Esophagus muscularis mucosa (tissue), 4 donors: ENCODE data around the gene LTBR. TPM values are rescaled to one million over a fixed set of nuclear protein-coding genes. Genes with fewer than 3 reads are reported as not detected.

Source experiments
- DNase-seq: peaks from one replicate; pipeline ENCODE4 v3.0.0-alpha.2; 2017; ENCODE audit errors: extremely low spot score
- H3K27ac ChIP-seq, 4 donors: fragments of 200-600 bp; sonication (generic); replicated peaks in 1 of 4; 1 replicate in 3 of 4; 2 replicates in 1 of 4; pipeline ENCODE4 v1.5.1; 2016 to 2019; ENCODE audit warnings: mild to moderate bottlenecking in 1 of 4
- H3K27me3 ChIP-seq, 4 donors: fragments of 200-600 bp; sonication (generic); one replicate each; pipeline versions ENCODE4 v1.5.1 to v1.6.0; 2016 to 2019
- H3K36me3 ChIP-seq, 4 donors: fragments of 200-600 bp; sonication (generic); one replicate each; pipeline ENCODE4 v1.5.1; 2016 to 2019
- H3K4me1 ChIP-seq, 4 donors: fragments of 200-600 bp; sonication (generic); one replicate each; pipeline ENCODE4 v1.5.1; 2016 to 2019
- H3K4me3 ChIP-seq, 4 donors: fragments of 200-600 bp; sonication (generic); 1 replicate in 2 of 4; 2 replicates in 2 of 4; pipeline ENCODE4 v1.5.1; 2016 to 2019; ENCODE audit warnings: mild to moderate bottlenecking in 4 of 4, moderate library complexity in 1 of 4
- H3K9me3 ChIP-seq, 4 donors: fragments of 200-600 bp; sonication (generic); 1 replicate in 3 of 4; 2 replicates in 1 of 4; pipeline ENCODE4 v1.5.1; 2016 to 2019
- EP300 ChIP-seq: sonication (generic); formaldehyde crosslinking; IDR thresholded peaks from one replicate; pipeline ENCODE4 v1.6.1; 2017; ENCODE audit warnings: antibody characterized with exemption
- POLR2A ChIP-seq: fragments of 450-650 bp; IDR thresholded peaks from one replicate; pipeline ENCODE4 v1.6.1; 2017; ENCODE audit warnings: antibody characterized with exemption, moderate library complexity, mild to moderate bottlenecking, low read depth
- POLR2AphosphoS5 ChIP-seq, 2 donors: sonication (generic); formaldehyde crosslinking; IDR thresholded peaks; one replicate each; pipeline ENCODE4 v1.6.1; 2017; ENCODE audit warnings: antibody characterized with exemption in 2 of 2
- WGBS: methylation state at CpG from one replicate; pipeline ENCODE4 v1.1.5; 2018; 5-methylcytosine and 5-hydroxymethylcytosine counted together
- intact Hi-C: fragments of 100-400 bp; cut with DNase I; formaldehyde crosslinking; loops from one replicate; pipeline ENCODE4 v1.15.1; 2023
- total RNA-seq, 4 donors: library from RNA; depleted of rRNA; stranded (reverse); fragments of >200 nt; gene quantifications; one replicate each; pipeline versions ENCODE4 v1.1.0 to v1.2.1, GENCODE V29; 2016
- TF ChIP-seq, protein P1 (sequence below), 3 experiments: fragments of 200-600 bp in 2 of 3; fragments of 450-650 bp in 1 of 3; sonication (generic) in 2 of 3; IDR thresholded peaks; one replicate each; pipeline ENCODE4 v1.5.1; 2017 to 2019; ENCODE audit warnings: antibody characterized with exemption in 3 of 3, mild to moderate bottlenecking in 2 of 3, moderate library complexity in 1 of 3

The LTBR gene
- total RNA-seq, 4 donors from 2014 or later: 117 to 144 (median 137) TPM

DNA sequence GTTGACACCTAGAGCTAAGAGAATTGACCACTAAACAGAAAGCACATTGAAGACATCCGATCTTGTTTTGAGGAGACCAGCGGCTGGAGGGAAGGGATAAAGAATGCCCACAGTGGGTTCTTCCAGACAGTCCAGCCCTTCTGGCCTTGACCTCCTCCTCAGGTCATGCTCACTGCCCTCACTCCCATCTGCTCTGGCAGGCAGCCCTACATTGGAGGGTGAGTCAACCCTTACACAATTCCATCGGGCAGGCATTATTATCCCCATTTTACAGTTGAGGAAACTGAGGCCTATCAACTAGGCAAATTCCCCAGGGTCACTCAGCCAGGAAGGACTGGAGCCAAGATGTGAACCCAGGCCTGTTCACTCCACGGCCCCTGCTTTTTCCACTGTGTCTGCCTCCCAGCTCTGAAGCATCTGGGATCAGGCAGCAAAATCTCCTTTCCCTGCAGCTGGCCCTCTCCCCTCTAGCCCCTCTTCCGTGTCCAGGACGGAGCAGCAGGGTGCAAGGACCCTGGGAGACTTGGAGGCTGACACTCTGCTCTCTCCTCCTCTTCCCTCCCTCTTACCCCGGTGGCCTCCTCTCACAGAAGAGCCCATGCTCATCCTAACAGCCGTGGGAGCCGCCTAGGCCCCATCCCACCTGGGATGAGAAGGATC, 13.9 kb upstream of the LTBR start:
- peaks cover 0 to 26% (median 15%) of the 10 kb centered on the region in 4 donors for H3K4me1 ChIP-seq
- peak overlapping the region in 1 of 4 donors; percentile 13 for H3K27ac ChIP-seq
- H3K27me3 ChIP-seq: no peaks in the 10 kb centered on the region
- TF ChIP-seq POLR2AphosphoS5 (IDR thresholded peaks at IDR 0.05): no peak
- TF ChIP-seq POLR2A: no peak
- TF ChIP-seq EP300: no peak
- no peaks in the 10 kb centered on the region for H3K9me3 ChIP-seq
- intact Hi-C loops: loop anchor here (5.0 kb wide), 1 partner anchor 43 kb away; no protein-coding TSS in a partner anchor
- H3K36me3 ChIP-seq: no peaks in the 10 kb centered on the region
- 95% methylated on average over 9 of the region's 9 CpGs for WGBS
- H3K4me3 ChIP-seq: no peak overlapping the region
- DNase-seq: no peak

DNA sequence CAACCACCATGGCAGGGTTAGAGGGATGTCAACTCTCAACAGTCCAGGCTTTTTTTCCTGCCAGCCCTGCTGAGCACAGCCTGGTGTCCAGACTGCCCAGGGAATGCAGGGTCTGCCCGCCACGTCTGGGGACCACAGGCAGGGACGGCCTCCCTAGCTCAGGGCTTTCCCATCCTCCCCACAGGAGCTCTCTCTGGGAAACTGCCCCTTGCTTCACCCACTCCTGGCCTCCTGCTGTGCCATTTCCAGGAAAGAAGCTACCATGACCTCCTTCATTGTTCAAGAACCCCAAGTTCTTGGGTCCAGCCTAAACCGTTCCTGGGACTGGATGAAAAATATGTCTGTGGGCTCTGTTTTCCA, 13.4 kb upstream of the LTBR start:
- H3K4me3 ChIP-seq: no peak overlapping the region
- H3K27ac ChIP-seq: peak overlapping the region in 1 of 4 donors; percentile 13
- no peaks in the 10 kb centered on the region for H3K36me3 ChIP-seq
- H3K27me3 ChIP-seq: no peaks in the 10 kb centered on the region
- DNase-seq: no peak
- WGBS: 91% methylated on average over 4 of the region's 4 CpGs
- intact Hi-C loops: no loop called here
- TF ChIP-seq EP300: no peak
- TF ChIP-seq POLR2A: no peak
- TF ChIP-seq, protein P1, sequence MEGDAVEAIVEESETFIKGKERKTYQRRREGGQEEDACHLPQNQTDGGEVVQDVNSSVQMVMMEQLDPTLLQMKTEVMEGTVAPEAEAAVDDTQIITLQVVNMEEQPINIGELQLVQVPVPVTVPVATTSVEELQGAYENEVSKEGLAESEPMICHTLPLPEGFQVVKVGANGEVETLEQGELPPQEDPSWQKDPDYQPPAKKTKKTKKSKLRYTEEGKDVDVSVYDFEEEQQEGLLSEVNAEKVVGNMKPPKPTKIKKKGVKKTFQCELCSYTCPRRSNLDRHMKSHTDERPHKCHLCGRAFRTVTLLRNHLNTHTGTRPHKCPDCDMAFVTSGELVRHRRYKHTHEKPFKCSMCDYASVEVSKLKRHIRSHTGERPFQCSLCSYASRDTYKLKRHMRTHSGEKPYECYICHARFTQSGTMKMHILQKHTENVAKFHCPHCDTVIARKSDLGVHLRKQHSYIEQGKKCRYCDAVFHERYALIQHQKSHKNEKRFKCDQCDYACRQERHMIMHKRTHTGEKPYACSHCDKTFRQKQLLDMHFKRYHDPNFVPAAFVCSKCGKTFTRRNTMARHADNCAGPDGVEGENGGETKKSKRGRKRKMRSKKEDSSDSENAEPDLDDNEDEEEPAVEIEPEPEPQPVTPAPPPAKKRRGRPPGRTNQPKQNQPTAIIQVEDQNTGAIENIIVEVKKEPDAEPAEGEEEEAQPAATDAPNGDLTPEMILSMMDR (IDR thresholded peaks at IDR 0.05): no peak
- TF ChIP-seq POLR2AphosphoS5 (IDR thresholded peaks at IDR 0.05): no peak
- no peaks in the 10 kb centered on the region for H3K9me3 ChIP-seq
- peaks cover 0 to 31% (median 20%) of the 10 kb centered on the region in 4 donors for H3K4me1 ChIP-seq

DNA sequence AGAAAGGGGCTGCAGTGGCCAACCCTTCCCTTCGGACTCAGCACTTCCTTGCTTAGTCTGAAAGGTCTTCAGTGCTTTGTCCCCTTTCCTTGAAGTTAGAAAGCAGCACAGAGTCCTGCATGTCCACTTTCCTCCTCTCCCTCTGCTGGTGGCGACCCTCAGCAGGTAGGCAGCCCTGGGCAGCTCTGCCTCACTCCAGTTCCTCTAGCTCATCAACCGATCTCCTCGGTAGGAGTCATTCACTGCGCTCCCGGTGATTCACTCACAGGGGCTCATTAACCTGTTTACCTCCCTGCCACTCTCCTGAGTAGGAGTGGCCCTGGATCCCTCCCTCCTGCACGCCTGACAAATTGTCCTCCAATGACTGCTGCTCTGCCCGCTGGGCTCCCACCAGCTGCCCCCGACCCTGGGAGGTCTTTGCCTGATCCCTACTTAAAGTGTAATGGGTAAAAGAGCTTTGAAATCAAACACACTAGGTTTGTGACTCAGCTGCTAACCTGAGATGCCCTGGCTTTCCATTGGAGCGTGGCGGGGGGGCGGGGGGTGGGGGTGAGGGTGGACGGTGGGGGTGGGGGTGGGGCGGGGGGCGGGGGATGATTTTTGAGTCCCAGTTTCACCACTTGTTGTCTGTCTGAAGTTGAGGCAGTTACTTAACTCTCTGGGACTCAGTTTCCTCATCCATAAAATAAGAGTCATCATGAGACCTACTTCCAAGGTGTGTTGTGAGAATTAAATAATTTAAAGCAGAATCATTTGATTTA, 12.8 kb upstream of the LTBR start:
- WGBS: 51% methylated on average over 15 of the region's 15 CpGs
- peak overlapping the region in 1 of 4 donors; percentile 69 for H3K27ac ChIP-seq
- intact Hi-C loops: no loop called here
- no peak for TF ChIP-seq POLR2AphosphoS5 (IDR thresholded peaks at IDR 0.05)
- TF ChIP-seq, protein P1 (IDR thresholded peaks at IDR 0.05): no peak
- no peak for TF ChIP-seq POLR2A
- no peak for TF ChIP-seq EP300
- no peaks in the 10 kb centered on the region for H3K36me3 ChIP-seq
- no peak for DNase-seq
- no peaks in the 10 kb centered on the region for H3K27me3 ChIP-seq
- peaks cover 4 to 37% (median 26%) of the 10 kb centered on the region in 4 donors for H3K4me1 ChIP-seq
- H3K9me3 ChIP-seq: no peaks in the 10 kb centered on the region
- no peak overlapping the region for H3K4me3 ChIP-seq

DNA sequence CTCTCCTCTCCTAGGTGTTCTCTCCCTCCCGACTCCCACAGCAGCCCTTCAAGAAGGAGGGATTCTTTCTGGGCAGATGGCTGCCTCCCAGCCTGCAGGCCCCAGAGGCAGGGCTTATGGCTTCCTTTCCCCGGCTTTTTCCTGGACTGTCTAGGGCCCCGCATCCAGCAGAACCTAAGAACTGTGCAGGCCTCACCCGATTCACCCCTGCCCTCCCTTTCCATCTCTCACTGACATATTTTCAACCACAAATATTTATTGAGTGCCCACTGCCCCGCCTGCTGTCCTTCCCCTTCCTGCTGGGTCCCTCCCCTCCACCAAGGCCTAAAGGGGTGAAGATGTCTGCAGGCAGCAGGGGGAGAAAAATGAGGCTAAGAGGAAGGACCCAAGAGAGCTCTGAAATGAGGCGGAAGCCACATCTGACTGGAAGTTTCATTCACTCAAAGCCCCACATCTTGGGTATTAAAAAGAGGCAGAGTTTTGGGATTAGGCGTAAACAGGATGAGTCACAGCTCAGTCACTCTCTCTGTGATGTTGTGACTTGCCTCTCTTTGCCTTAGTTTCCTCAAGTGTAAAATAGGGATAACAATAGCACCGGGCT, 11.5 kb upstream of the LTBR start:
- WGBS: 52% methylated on average over 8 of the region's 8 CpGs
- peaks cover 18 to 50% (median 40%) of the 10 kb centered on the region in 4 donors for H3K4me1 ChIP-seq
- peak overlapping the region in 3 of 4 donors; percentile 39 to 69 (median 40) for H3K27ac ChIP-seq
- peak overlapping the region in 1 of 4 donors; percentile 14 for H3K4me3 ChIP-seq
- no peaks in the 10 kb centered on the region for H3K36me3 ChIP-seq
- no peak for DNase-seq
- no peaks in the 10 kb centered on the region for H3K9me3 ChIP-seq
- TF ChIP-seq, protein P1 (IDR thresholded peaks at IDR 0.05): no peak
- TF ChIP-seq POLR2A: no peak
- TF ChIP-seq POLR2AphosphoS5 (IDR thresholded peaks at IDR 0.05): no peak
- TF ChIP-seq EP300: no peak
- no peaks in the 10 kb centered on the region for H3K27me3 ChIP-seq
- intact Hi-C loops: no loop called here
